GM21360 (cell line): ENCODE data around the gene KRT6A.

Source experiments
- ATAC-seq: cut with Tn5 transposase; IDR thresholded peaks from one replicate; pipeline ENCODE4 v1.9.1; 2021; ENCODE audit warnings: mild to moderate bottlenecking, moderate library complexity; ENCODE audit not compliant: unreplicated experiment

KRT6A gene

DNA sequence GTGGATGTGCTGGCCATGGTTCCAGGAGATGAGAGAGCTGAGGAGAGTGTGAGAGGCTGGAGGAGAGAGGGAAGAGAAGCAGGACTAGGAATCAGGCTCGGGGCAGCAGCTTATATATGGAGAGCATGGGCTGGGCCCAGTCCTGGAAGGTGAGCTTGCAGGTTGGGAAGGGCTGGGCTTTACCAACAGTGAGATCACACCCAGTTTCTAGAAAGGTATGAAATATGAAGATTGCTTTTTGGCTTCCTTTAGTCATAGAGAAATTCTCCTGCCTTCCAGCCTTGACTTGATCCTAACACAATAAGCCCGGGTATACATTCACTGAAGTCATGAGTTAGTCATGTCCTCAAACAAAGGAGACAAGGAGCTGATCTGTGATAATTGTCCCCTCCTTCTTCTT is at the start of gene KRT6A:
KRT6A (minus strand) TSS at position 86 of the 400 bp plus-strand sequence; CDS start at position 17, 69 bp downstream.
- no peak for ATAC-seq

DNA sequence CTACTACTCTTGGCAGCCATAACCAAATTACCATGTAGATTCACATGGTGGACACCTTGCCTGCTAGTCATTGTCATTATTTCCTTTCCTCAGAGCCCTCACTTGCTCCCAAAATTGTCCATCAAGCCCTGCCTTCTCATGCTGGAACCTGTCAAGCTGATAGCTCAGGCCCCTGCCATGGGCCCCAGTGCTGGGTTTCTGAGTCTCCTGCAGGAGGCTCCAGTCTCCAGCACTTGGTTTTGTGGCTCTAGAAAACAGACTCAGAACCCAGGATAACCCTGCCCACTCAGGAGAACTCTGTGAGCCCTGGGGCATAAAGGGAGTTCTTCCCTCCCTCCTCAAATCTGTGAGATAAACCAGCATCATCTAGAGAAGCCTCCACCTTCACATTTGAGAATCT is 49.1 kb upstream of the KRT6A start:
- ATAC-seq, result no peak

DNA sequence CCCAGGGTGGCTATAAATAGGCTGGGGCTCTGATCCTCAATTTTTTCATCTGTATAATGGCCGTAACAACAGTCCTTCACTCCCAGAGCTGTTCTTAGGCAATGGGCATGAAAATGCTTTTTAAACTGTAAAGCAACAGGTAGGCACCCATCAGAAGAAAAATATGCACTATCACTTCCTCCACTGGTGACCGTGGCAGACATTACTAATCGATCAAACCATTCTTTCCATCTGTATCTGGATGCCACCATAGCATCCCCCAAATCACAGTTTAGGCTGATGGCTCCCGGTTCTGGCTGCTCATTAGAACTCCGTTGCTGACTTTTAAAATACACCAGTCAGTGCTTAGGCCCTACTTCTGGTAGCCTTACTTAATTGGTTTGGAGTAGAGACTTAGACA is 48.7 kb upstream of the KRT6A start:
- no peak for ATAC-seq

DNA sequence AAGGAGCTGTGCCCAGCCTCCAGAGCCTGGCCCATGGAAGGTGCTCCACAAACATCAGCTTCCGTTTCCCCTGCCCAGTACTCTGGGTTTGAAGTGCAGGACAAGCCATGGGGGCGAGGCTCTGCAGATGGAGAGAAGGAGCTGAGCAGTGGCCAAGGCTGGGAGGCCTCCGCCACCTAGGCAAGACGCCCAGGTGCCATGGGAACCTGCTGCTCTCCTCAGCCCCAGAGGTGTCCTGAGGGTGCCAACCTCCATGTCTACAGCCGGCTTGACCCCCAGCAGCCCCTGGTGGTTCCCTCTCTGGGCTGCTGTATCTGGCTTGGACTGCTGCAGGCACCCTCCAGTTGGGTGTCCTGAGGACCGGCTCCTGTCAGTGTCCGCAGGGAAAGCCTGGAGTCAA is 47.5 kb upstream of the KRT6A start:
- no peak for ATAC-seq

DNA sequence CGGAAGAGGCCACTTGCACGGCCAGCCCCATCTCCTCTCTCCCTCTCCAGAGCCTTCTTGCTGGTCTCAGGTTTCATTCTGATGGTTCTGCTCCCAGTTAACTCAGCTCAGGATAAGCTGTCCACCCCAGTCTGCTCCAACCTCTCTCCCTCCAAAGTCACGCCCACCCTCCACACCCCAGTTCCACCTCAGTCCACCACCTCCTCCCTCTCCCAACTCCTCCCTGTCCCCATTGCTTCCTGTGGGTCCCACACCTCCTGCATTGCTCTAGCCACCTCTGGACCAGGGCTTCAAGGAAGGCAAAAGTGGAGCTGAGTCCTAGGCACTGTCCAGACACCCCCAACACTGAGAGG is 46.7 kb upstream of the KRT6A start:
- no peak for ATAC-seq

DNA sequence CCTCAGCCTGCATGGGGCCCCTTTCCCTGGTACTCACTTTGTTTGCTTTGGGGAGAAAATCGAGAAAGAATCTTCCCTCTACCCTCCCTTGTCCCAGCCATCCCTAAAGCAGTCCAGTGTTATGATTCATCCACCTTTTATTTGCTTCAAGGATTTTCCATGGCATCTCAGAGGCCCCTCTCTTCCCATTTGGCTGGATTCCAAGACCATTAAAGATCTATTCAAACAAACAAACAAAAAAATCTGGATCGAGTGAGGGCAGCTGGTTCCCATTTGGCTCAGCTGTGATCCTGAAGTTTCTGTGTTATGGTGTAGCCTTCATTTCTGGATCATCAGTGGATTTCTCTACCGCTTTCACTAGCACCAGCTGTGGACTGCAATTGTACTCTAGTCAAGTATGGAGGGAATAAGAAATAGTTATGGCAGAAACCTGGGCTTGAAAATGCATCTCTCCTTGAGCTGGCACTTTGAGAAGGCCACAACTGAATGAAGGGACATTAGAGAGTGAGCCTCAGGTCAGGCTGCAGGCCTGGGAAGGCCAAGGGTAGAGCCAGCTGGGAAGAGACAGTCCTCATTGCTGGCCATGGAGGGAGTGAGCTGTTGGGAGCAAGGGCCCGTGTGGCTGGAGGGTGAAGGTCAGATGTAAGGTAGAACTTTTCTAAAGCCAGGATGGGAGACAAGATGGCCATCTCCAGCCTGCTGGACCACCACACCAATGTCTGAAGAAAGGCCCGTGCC is 46.2 kb upstream of the KRT6A start:
- no peak for ATAC-seq

DNA sequence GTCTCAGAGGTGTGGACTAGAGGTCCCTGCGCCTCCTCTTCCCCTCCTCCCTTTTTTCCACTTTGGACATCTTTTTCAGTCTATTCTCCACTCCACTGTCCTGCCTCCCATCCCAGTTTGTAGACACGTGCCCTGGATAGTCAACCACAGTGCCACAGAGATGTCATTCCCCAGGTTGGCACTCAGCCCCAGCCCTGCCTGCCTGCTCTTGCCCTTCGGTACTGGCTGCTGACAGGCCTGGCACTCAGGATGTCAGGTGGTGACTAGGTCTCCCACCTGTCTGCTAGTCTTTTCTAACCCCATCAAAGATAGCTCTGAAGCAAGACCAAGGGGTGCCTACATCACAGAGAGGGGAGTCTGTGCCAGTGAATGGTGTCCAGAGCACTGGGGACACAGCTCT is 44.0 kb upstream of the KRT6A start:
- ATAC-seq, result no peak

DNA sequence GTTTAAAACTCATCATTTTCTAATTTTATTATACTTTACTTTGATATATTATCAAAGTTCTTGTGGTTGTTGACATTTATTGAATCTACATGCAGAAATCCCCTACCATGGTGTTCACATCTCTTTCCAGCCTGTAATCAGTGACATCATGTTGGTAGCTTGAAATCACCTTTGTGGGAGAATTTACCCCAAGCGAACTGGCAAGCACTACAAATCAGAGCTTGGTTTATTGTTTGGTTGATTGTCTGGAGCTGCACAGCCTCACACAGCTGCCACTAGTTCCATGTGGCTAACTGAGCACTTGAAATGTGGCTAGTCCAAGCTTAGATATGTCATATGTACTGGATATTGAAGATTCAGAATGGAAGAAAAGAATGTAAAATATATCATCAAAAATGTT is 42.5 kb upstream of the KRT6A start:
- ATAC-seq, result no peak

DNA sequence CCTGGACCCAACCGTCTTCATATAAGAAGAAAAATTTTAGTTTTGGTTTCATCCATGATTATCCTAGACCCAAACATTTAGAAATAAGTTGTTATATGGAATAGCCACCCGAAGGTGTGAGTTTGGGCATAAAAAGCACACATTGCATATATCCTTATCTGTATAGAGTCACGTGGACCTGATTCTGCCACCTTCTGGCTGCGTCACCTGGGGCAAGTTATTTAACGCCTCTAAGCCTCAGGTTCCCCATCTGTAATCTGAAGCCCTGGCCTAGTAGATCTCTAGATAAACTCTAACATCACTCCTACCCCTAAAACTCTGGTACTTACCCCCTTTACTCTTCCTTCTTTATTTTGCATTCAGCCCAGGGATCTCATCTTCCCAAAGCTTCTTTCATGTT is 41.4 kb upstream of the KRT6A start:
- no peak for ATAC-seq

DNA sequence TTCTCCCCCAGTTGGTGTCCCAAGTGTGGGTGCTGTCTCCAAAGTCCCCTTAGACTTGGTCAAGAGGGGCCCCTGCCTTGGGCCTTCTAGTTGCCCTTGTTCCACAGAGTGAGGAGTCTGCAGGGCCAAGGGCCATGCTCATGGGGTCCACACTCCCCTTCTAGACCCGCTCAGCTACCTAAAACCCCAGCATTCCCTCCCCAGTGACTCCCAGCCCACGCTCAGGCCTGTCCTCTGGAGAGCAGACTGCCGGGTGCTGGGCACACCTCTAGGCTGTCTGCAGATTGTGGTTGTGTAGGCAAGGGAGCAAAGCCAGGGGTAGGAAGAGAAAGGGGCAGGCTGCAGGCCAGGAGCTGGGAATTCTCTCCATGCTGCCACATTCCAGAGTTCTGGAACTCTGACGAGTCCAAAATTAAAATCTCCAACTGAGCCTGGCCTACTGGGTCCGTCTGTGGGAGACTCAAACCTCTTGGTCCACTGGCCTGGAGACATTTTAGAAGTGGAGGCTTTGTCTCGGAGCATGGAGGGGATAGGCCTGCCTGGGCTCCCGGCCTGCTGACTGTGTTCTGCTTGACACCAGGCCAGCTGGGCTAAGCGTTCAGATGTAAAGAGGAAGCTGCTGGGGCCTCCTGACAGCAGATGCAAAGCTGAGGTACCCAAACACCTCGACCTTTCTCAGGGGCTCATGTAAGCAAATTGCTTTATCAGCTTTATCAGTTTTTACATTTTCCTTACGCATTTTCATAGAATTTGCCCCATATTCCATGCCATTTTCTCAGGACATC is 40.8 kb upstream of the KRT6A start:
- no peak for ATAC-seq

DNA sequence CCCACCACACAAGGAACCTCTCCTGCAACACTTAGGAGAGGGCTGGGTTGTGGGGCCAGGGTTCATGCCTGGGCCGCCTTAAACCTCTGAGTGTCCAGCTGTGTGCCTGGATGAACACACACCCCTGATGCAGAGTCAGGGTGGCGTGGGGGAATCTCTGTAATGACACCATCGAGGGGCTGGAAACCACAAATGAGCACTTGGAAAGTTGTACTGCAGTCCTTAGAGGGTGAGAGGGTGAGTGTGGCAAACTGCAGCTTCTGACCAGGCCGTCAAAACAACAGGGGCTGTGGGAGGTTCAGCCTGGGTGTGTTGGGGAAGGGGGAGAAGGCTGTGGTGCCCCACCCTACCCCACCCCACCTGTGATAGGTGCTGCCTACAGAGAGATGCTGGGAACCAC is 39.6 kb upstream of the KRT6A start:
- no peak for ATAC-seq

DNA sequence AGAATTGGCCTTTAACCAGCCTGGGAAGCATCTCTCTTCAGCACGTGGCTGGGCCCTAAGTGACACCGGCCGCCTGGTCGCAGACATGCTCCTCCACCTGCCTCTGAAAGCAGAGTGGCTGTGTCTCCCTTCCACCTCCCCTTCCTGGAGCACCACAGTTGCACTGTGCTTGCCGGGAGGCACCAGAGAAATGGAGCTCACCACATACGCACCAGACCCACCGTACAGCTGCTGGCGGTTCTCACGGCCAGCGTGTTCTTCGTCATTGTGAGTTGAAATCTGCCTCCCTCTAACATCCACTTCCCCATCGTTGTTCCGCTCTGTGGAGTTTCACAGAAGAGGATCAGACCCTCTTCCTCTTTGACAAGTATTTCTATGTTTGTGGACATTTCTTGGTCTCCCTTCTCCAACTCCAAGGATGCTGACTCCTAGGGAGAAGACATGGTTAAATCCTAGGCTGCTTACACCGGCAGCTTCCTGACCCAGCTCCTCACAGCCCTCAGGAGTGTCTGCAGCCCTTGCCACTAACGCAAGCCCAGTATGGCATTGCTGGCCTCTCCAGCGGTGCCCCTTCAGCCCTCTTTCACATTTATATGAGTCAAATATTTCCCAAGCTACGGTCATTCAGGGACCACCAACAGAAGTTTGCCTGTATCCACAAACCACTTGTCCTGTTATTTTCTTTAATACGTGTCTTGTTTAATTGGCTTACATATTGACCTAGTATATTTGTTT is 38.7 kb upstream of the KRT6A start:
- no peak for ATAC-seq

DNA sequence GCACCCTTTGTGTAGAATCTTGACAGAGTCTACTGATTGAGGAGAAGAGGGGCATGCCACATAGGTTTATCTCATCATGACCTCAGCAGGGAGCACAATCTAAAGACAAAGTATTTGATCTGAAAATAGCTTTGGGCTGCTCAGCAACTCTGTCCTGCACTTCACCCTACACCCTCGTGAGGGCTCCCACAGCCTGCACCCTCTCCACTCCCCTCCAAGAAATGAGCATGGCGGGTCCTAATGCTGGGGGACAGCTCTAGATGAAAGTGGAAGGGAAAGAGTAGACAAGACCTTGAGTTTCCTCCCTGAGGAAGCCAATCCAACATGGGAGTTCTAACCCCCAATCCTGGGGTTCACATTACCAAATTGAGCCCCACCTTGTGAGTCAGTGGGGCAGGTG is 37.8 kb upstream of the KRT6A start:
- ATAC-seq, result no peak

DNA sequence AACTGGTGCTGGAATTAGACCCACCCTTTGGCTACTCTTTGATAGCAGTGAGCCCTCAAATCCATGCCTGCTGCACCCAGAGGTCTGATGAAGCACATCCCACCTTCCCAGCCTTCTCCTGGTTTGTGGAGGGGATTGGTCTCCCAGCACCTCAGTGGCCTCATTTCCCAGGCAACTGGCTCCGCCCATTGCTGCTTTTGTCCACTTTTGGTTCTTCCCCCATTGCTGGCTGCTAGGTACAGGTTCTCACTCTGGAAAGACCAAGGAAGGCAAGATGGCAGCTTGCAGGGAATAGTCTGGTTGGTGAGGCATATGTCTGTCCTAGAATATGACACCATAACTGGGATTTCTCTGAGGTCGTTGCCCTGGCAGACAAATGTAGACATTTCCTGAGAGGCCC is 37.3 kb upstream of the KRT6A start:
- no peak for ATAC-seq

DNA sequence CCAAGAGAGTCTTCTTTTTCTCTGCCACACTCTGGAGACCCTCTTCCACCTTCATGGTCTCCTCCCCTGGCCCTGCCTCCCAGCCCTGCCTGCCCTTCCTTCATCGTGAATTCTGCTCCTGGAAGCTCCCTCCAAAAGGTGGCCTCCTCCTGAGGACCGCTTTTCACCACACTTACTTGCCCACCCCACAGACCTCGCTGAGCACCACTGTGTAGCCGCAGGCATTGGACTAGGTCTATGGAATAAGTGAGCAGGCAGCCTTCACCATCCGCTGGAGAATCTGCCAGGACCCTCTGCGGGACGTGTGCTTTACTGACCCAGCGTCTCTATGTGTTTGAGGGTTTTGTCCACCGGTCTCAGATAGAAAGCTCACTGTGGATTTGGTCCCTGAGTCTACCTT is 36.8 kb upstream of the KRT6A start:
- no peak for ATAC-seq

DNA sequence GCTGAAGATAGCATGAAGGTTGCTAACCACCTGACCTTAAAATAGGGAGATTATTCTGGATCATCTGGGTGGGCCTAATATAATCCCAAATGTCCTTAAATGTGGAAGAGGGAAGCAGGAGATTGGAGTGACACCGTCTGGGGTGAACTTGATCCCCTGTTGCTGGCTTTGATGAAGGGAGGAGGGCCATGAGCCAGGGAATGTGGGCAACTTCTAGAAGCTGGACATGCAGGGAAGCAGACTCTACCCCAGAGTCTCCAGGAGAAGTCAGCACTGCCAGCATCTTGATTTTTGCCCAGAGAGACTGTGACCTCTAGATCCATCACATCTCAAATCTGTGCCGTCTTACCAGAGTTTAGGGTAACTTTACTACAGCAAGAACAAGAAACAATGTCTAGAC is 36.4 kb upstream of the KRT6A start:
- ATAC-seq, result no peak

DNA sequence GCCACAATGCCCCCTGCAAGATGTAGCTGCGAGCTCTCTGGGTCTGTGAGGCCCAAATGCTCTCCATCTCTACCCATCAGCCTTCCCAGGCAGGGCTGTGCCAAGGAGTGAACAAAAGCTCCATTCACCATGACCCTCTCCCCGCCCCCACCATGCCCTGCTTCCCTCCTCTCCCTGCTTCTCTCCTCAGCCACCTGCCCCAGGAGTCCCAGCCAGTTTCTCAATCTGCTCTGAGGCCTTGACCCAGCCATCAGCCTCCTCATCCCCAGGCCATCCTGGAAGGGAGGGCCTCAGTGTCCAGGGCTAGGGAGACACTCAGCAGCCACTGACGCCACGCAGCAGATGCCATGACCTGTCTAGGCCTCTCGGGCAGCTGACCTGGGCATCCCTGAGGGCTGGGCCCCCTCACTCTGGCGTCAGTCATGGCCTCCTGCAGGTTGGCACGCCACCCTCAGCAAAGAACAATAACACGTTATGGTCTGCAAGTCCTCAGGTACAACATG is 35.6 kb upstream of the KRT6A start:
- no peak for ATAC-seq

DNA sequence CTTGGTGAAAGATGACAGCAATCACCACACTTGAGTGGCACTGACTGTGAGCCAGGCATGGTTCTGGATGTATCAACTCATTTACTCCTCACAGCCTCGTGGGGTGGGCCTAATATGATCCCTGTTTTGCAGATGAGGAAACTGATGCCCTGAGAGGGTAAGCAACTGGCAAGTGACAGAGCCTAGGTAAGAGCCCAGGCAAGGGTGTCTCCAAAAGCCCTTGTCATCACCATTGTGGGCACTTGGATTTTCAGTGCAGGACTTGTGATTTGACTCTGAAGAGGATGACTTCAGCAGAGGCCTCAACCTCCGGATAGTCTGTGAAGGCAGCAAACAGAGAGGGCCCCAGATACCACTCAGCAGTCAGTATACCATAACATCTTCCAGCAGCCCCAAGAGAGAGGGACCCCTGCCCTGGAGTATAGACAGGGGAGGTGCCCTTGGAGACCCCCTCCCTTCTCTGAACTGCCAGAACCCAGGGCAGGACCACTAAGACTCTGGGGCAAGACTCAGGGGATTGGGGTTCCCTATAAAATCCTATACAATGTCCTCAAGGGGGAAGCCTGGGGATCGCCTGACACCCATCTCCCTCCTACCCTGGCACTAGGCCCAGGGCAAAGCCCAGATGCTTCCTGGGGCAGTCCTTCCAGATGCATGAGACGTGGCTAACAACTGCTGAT is 34.2 kb upstream of the KRT6A start:
- ATAC-seq, result no peak

DNA sequence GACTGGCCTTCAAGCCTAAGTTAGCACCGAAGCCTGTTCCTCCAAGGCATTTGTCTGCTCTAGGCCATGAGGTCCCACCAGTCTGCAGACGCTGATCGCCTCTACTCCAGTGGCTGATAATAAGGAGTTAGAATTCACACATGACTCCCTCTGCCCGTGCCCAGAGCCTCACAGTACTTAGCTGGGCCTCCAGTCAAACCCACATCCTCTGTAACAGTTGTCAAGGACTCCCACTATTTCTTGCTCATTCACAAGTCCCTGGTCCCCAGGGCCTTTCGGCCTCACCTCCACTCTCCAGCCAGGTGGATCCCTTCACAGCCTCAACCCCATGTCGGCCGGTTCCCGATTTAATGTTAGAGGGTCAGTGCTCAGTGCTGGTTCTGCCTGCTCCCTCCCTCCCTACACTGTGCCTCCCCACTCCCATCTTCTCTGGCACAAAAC is 33.5 kb upstream of the KRT6A start:
- ATAC-seq, result no peak

DNA sequence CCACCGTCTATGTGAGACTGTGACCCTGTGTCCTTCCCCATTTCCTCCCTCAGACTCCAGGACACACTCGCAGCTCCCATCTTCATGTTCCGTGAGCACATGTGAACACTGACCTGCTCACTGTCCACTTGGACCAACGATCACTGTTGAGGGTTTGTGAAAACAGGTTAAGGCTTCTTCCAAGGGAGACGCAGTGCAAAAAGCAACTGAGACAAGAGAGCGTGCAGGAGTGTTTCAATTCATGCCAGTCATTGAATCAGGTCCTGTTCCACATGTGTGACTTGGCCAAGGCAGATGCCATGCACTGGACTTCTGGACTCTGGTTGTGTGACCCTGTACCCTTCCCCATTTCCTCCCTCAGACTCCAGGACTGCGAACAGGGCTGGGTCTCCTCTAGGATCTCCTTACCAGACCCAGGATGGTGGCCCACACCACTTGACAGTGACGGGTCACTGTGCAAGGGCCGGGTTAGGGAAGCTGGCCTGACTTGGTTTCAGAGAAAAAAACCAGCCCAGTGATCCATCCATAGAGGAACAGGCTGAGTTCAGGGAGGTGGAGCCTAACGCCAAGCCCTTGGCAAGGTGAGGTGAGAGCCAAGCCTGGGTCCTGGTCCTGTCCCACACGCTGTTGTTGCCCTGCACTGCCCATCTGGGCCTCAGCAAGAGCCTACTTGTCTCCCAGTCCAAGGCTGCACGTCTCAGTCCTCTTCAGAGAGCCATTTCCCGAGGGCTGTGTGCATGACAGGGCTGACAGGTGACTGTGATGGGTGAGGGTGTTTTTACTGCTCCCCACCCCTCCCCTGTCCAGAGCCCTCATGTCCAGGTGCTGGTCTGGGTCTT is 32.8 kb upstream of the KRT6A start:
- no peak for ATAC-seq
